ENCODE data around the gene HIF3A.

GRCh38 chr19:46319613-46320012 lies 22.8 kb downstream of the HIF3A start:
- TF ChIP-seq, protein P1, sequence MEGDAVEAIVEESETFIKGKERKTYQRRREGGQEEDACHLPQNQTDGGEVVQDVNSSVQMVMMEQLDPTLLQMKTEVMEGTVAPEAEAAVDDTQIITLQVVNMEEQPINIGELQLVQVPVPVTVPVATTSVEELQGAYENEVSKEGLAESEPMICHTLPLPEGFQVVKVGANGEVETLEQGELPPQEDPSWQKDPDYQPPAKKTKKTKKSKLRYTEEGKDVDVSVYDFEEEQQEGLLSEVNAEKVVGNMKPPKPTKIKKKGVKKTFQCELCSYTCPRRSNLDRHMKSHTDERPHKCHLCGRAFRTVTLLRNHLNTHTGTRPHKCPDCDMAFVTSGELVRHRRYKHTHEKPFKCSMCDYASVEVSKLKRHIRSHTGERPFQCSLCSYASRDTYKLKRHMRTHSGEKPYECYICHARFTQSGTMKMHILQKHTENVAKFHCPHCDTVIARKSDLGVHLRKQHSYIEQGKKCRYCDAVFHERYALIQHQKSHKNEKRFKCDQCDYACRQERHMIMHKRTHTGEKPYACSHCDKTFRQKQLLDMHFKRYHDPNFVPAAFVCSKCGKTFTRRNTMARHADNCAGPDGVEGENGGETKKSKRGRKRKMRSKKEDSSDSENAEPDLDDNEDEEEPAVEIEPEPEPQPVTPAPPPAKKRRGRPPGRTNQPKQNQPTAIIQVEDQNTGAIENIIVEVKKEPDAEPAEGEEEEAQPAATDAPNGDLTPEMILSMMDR (IDR thresholded peaks at IDR 0.05; ENCODE audit: borderline replicate concordance, extremely low read depth, low read length, poor library complexity, severe bottlenecking): no peak
- TF ChIP-seq EZH2 (IDR thresholded peaks at IDR 0.05; ENCODE audit: borderline replicate concordance, low read depth, low read length, severe bottlenecking): no peak

Measured in DND-41 (cell line).